Jurkat, Clone E6-1 (cell line): ENCODE measurements around the gene NDFIP2.

ENCODE experiments used
- DNase-seq: peaks from one replicate; pipeline ENCODE4 v3.0.0-alpha.2; 2011; ENCODE audit warnings: low read depth, low spot score
- H3K4me3 ChIP-seq: 2 replicates; pipeline ENCODE4 v1.5.1; 2011; ENCODE audit warnings: mild to moderate bottlenecking, low read length, control low read depth, moderate library complexity

Gene NDFIP2

DNA sequence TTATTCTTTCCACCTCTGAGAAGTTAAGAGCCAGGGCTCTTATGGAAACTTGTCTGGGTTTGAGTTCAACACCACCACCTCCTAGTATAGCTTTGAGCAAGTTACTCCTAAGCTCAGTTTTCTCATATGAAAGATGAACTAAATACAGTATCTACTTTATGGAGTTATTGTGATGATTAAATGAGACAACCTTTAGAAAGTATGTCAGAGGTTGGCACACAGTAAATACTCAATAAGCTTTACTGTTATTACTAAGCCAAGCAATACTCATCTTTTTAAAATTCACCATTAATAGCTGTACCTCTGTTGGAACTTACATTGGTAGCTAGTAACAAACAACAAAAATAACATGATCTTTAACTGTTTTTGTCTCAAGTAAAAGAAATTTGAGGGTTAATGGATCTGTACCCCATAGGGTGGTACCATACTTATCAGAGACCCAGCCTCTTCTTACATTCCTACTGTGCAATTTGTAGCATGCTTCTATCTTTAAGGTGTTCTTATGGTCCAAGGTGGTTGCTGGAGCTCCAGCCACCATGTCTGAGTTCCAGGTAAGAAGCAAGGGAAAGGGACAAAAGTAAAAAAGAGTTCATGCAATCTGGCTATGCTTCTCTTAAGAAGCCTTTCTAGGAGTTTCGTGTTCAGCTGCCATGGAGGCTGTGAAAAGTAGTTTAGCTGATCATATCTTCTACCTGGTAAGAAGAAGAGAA lies 24.1 kb upstream of the NDFIP2 start:
- no peak overlapping the region for H3K4me3 ChIP-seq
- no peak for DNase-seq

DNA sequence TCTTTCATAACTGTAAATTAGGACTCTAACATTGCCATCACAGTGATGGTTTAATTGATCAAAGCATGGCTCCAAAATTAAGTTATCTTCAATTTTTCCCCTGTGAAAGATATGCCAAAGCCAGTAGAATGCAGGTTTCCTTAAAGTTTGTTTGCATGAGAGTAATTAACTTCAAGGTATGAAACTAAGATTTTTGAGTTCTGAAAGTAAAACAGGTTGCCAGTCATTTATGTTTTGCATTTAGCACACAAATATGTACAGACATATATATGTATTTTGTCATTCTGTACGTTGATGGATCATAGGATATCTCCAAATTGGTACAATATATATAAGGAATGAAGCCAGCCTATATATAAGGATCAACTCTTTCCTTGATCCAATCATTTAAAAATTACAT lies 23.6 kb upstream of the NDFIP2 start:
- H3K4me3 ChIP-seq = no peak overlapping the region
- no peak for DNase-seq

DNA sequence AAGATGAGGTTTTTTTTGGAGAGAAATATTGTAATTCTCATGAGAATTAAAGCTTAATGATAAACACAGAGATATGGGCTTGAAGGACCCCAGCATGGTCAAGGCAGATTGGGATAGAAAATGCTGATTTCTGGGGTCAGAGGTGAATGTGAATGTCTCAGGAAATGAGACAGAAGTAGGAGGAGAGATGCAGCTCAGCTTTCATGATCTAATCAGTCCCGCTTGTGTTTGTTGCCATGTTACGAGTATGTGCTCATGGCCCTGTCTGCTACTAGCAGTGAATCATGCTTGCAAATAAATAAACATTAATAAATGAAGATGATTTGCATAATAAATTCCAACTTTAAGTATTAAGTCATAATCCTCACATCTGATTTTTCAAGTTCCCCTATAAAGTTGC lies 23.0 kb upstream of the NDFIP2 start:
- H3K4me3 ChIP-seq = no peak overlapping the region
- DNase-seq = no peak

DNA sequence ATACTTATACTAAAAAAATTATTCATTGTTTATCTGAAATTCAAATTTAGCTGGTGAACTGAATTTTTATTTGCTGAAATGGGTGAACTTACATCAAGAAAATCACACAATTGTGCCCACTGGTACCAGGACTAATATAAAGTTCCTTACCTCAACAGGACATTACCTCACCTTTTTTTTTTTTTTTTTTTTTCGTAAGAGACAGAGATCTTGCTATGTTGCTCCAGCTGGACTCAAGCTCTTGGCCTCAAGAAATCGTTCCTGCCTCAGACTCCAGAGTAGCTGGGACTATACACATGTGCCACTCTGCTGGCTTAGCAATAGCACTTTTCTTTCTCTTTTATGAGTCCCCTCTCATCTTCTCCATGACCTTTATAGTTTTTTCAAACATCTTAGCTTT lies 22.5 kb upstream of the NDFIP2 start:
- no peak overlapping the region for H3K4me3 ChIP-seq
- DNase-seq = no peak

DNA sequence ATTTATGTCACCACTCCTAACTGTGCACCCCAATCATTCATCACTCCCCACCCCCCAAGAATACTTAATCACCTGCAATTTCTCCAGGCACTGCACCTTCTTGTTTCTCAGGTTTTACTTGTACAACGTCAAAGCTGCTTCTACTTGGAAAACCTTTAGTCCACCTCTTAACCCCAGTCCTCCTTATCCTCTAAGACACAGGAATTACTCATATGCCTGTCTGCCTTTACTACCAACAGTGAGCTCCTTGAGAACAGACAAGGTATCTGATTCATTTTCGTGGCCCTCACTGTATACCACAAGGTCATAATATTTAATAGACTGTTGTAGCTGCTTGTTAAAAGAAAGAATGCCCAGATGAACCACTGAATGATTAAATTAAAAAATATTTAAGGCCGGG lies 21.0 kb upstream of the NDFIP2 start:
- no peak for DNase-seq
- no peak overlapping the region for H3K4me3 ChIP-seq

DNA sequence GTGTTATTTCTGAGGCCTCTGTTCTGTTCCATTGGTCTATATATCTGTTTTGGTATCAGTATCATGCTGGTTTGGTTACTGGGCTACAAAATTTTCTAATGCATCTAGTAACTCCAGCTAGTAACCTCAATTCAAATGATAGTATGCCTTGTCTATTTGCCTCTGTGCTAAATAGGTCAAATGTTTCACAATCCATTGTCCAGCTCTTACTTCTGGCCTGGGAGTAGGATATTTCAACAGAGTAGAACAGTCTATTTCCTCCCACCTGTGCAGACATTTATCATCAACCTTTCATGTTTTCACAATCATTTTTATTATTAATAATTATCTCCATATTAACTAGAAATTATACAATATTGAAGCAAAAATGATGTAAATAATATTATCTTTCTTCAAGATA lies 18.1 kb upstream of the NDFIP2 start:
- DNase-seq = no peak
- H3K4me3 ChIP-seq = no peak overlapping the region

DNA sequence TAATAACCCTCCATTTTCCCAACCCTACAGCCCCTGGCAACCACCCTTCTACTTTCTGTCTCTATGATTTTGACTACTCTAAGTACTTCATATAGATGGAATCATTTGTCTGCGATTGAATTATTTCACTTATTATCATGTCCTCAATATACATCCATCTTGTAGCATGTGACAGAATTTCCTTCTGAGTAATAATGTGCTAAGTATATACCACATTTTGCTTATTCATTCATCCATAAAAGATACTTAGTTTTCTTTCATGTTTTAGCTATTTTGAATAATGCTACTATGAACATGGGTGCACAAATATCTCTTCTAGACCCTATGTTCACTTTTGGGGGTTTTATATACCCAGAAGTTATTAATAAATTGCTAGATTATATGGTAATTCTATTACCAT lies 17.4 kb upstream of the NDFIP2 start:
- DNase-seq = no peak
- no peak overlapping the region for H3K4me3 ChIP-seq

DNA sequence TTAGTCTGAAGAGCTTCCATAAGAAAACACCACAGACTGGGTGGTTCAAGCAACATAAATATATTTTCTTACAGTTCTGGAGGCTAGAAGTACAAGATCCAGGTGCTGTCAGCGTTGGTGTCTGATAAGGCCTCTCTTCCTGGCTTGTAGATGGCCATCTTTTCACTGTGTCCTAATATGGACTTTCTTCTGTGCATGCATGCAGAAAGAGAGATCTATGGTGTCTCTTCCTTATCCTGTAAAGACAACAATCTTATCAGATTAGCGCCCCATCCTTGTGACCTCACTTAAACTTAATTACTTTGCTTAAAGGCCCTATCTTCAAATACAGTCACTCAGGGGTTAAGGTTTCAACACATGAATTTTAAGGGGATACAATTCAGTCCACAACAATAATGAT lies 14.1 kb upstream of the NDFIP2 start:
- no peak for DNase-seq
- H3K4me3 ChIP-seq = no peak overlapping the region

DNA sequence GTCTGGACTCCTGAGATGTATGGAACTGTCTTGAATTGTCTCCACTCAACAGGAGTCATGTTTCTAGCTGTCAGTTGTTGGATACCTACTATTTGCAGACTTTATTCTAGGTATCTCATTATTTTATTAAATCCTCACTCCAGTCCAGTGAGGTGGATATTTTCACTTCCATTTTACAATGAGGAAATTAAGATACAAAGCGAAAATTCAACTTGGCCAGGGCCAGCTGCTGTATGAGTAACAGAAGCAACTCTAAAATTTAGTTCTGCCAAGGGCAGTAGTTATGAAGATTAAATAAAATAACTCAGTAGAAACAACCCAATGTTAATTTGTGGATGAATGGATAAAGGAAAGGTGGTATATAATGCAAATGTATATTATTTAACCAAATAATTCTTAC lies 12.6 kb upstream of the NDFIP2 start:
- DNase-seq = no peak
- no peak overlapping the region for H3K4me3 ChIP-seq

DNA sequence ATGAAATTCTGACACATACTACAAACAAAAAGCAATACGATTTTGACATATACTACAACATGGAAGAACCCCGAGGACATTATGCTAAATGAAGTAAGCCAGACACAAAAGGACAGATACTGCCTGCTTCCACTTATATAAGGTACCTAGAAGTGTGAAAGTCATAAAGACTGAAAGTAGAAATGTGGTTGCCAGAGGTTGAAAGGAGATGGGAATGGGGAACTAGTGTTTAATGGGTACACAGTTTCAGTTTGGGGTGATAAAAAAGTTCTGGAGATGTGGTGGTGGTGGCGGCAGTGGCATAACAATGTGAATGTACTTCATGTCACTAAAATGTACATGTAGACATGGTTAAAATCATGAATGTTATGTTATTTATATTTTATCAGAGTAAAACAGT lies 12.1 kb upstream of the NDFIP2 start:
- no peak overlapping the region for H3K4me3 ChIP-seq
- DNase-seq = no peak

DNA sequence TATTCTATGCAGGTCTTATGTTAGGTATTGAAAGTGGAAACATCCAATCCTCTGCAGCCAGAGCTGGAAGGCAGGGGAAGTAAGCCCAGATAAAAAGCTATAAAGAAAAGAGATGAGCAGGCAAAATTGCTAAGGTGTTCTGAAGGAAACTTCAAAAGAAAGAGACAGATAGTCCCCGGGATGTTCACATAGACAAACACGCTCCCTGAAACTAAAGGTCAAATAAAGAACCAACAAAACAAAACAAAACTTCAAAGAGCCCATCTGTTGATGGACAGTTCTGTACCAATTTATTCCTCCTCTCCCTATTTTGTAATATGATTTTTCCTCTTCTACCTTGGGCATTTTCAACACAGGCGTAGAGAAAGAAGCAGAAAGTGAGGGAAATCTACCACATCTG lies 11.3 kb upstream of the NDFIP2 start:
- H3K4me3 ChIP-seq = no peak overlapping the region
- no peak for DNase-seq

DNA sequence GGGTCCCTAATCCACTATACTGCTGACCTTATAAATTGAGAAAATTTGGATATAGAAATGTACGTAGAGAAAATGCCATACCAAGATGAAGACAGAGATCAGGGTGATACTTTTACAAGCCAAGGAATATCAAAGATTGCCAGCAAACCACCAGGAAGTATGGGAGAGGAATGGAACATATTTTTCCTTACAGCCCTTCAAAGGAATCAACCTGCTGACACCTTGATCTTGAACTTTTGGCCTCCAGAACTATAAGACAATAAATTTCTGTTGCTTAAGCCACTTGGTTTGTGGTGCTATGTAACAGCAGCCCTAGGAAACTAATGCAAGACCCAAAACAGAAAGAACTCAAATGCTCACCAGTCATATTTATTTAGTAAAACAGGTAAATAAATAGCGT lies 10.3 kb upstream of the NDFIP2 start:
- DNase-seq = no peak
- no peak overlapping the region for H3K4me3 ChIP-seq

DNA sequence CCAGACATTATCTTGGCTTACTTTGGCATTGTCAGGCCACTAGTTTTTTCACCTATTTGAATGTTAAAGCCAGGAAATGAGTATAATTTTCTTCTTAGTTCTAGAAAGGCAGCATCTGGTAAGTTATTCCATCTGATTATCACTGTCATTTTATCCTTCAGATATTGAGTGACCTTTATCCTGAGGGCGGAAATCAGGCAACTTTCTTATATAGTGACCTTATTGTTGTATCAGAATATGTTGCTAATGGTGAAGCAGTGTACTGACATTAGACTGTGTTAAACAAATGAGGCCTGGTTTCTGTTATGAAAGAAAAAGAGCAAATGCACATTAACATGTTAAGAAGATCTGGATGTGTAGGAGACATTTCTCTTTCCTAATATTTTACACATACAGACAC lies 5.4 kb upstream of the NDFIP2 start:
- no peak for DNase-seq

DNA sequence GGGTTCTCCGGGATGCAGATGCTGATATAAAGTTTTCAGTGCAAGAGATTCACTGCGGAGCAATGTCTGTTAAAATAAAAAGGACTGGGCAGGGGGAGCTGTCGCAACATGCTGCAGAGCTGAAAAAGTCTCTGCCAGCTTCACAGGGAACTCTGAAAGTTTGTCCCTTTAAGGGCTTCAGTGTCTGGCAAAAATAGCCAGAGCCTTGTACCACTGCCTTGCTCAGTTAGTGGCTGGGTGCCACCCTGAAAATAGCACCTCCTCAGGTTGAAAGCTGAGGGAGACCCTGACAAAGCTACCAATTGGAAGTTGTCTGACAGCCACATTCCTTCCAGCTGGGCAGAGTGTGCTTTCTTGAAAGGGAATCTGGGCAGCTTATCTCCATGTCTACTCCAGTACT lies 3.0 kb upstream of the NDFIP2 start:
- H3K4me3 ChIP-seq = no peak overlapping the region
- no peak for DNase-seq

More for the DNA sequence above, 5.4 kb upstream of the NDFIP2 start:
- no peak overlapping the region for H3K4me3 ChIP-seq

DNA sequence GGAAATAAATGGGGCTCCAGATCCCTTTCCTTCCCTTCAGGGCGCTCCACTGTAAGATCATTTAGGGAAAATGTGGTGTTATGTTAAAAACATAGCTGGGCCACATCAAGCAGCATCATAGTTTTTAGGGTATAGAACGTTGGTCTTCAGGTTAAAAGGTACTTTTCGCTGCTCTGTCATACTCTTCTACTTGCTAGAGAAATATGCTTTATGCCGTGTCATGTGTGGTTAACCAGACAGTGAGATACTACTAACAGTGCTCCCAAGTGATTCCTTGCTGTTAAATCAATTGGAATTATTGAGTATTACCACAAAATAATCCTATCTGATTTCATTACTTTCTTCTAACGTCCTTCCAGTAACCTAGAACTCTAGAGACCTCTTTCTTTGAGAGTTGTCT lies 1.1 kb upstream of the NDFIP2 start:
- no peak overlapping the region for H3K4me3 ChIP-seq
- DNase-seq = no peak

DNA sequence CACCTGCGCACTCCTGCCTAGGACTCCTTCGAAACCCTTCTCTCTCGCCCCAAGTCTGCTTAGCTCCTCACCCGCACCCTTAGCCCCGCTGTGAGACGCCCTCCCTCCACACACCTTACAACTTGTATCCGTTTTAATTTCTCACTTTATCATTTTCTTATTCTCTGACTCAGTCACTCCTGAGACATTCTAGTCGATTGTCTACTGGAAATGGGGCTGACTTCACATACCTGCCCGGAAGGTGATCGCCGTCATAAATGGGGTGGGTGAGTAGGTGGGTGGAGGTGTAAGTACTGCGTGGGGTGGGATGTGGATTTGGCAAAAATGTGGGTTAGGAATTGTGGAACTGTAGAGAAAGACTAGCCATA lies 714 bp downstream of the NDFIP2 start:
- H3K4me3 ChIP-seq = peak overlapping the region; percentile 55
- peak; percentile 5 for DNase-seq

DNA sequence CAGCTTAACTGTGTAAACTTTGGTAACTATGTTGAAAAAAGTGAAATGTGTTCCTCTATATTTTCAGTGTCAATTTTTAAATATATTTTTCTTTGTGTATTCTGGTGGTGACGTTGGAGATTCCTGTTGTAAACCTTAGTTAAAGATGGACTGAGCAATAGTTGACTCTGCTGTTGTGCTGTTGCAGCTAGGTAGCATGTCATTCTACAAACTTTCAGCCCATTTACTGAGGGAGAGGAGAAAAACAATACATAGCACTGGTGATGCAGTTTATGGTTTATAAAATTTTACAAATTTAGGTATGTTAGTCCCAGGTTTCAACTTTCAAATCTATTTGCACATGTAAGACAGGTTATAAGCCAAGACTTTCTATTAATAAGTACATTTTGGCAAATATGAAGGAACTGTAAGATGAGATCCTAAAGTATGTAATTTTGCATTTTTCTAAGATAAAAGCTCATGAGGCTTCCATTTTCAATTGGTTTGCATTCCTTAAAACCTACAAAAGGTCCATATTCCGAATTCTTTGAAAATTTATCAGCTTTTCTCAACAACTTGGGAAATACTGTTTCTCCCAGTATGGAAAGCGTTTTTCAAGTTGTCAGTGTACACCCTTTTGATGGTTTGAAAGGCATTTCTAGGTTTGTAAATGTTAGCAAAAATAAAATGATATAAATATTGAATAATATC lies 1.5 kb downstream of the NDFIP2 start:
- H3K4me3 ChIP-seq = no peak overlapping the region; the same call in 1 of the 2 replicates

DNA sequence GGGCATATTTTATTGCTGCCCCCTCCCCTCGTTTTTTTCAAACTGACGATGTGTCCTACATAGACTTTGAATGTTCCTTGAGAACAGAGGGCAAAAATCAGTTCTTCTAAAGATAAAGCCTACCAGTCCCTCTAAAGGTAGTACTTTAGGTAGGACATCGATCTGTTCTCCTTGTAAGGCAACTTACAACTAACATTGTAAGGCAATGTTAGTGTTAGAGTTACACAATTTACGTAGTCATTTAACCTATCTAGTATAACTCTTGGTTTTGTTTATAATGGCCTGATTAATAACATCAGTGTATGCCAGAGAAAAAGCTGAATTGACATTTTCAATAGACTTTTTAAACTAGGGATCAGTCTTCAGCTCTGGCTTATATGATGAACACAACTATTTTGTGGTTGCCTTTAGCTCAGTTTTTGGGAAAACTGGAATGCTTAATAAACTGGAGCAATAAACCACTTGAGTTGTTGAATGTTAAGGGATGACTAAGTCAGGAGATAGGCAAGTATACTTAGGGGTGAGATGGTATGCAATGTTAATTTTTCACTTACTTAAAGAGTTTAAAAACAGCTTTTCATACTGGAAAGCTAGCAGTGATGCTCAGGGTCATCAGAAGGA lies 2.2 kb downstream of the NDFIP2 start:
- DNase-seq = no peak
- H3K4me3 ChIP-seq = no peak overlapping the region

More for the DNA sequence above, 1.5 kb downstream of the NDFIP2 start:
- DNase-seq = no peak

DNA sequence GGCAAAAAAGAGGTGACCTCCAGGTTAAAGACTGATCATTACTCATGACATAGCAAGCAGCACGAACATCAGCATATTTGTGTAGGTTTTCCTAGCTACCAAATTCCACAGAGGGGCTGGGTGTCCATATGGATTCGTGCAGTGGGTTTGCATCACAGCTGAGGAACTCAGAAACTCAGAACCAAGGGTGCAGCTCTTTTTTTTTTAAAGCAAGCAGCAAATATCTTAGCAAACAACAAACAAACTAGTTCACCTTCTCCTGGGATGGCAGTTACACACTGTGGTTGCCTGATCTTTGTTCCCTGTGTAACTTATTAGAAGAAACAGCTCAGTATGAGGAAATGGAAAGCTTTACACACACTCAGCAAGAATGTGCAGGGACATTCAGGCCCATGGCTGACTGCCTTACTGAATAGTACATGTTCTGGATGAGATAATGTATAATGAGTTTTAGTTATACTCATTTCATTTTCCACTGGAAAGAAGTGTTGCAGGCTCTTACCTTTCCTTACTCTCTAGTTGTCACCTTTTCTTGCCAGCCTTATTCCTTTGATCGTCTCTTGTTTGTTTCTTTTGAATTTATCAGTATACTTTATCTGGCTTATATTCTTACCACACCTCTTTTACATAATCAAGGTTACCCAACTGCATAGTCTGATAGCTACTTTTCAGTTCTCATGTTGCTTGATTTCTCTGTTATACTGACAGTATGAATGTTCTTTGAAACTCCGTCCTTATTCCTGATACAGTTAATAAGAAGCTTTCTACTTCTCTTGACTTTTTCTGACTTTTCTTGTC lies 4.3 kb downstream of the NDFIP2 start:
- no peak overlapping the region for H3K4me3 ChIP-seq
- DNase-seq = no peak
